HepG2 (cell line): ENCODE measurements around the gene ZNF680. TPM values are rescaled to one million over a fixed set of nuclear protein-coding genes. Genes with fewer than 3 reads are reported as not detected.
A peak's percentile ranks its signal among the peaks of the same experiment; 100 is the strongest.

ENCODE experiments used
- ATF1 ChIP-seq: IDR thresholded peaks from 2 replicates; pipeline ENCODE4 v1.6.1; 2016; ENCODE audit warnings: mild to moderate bottlenecking, control low read depth
- CCDC6 ChIP-seq: sonication (generic); formaldehyde crosslinking; IDR thresholded peaks from 2 replicates; pipeline ENCODE4 v1.8.1; 2022; ENCODE audit warnings: mild to moderate bottlenecking, missing genetic modification reagents, moderate library complexity
- FOXC1 ChIP-seq: sonication (generic); formaldehyde crosslinking; IDR thresholded peaks from 2 replicates; pipeline ENCODE4 v1.8.0; 2022; ENCODE audit warnings: mild to moderate bottlenecking, missing genetic modification reagents, borderline replicate concordance
- GATAD1 ChIP-seq: IDR thresholded peaks from 2 replicates; pipeline ENCODE4 v1.6.1; 2016; ENCODE audit warnings: missing genetic modification reagents, missing compliant biosample characterization
- HDAC2 ChIP-seq: sonication (generic); formaldehyde crosslinking; IDR thresholded peaks from 2 replicates; pipeline ENCODE4 v1.4.0; 2020; ENCODE audit warnings: missing genetic modification reagents
- KLF9 ChIP-seq: IDR thresholded peaks from 2 replicates; pipeline ENCODE4 v1.6.1; 2016; ENCODE audit warnings: low read depth
- NKX3-1 ChIP-seq: sonication (generic); formaldehyde crosslinking; IDR thresholded peaks from 2 replicates; pipeline ENCODE4 v1.5.0; 2020; ENCODE audit warnings: missing genetic modification reagents
- POLR2AphosphoS5 ChIP-seq: IDR thresholded peaks from 2 replicates; pipeline ENCODE4 v1.6.1; 2012; ENCODE audit warnings: low read depth, low read length
- RAD21 ChIP-seq: fragments of 450-650 bp; formaldehyde crosslinking; IDR thresholded peaks from 2 replicates; pipeline ENCODE4 v1.5.0; 2020; ENCODE audit warnings: mild to moderate bottlenecking
- REL ChIP-seq: sonication (generic); formaldehyde crosslinking; conservative IDR thresholded peaks from 2 replicates; pipeline ENCODE4 v1.8.0; 2022; ENCODE audit warnings: mild to moderate bottlenecking, missing genetic modification reagents, moderate library complexity
- ZNF17 ChIP-seq: sonication (generic); formaldehyde crosslinking; IDR thresholded peaks from 2 replicates; pipeline ENCODE4 v1.5.0; 2020; ENCODE audit warnings: mild to moderate bottlenecking, missing genetic modification reagents
- ZNF292 ChIP-seq: sonication (generic); formaldehyde crosslinking; IDR thresholded peaks from 2 replicates; pipeline ENCODE4 v1.8.1; 2022; ENCODE audit warnings: mild to moderate bottlenecking, low read depth, missing genetic modification reagents, borderline replicate concordance
- ZNF605 ChIP-seq: sonication (generic); formaldehyde crosslinking; IDR thresholded peaks from 2 replicates; pipeline ENCODE4 v1.8.0; 2022; ENCODE audit warnings: mild to moderate bottlenecking, missing genetic modification reagents
- ZSCAN12 ChIP-seq: sonication (generic); formaldehyde crosslinking; IDR thresholded peaks from 2 replicates; pipeline ENCODE4 v1.9.0; 2021; ENCODE audit warnings: mild to moderate bottlenecking, missing genetic modification reagents
- polyA plus RNA-seq, 8 experiments: library from polyadenylated mRNA; depleted of rRNA in 3 of 8; stranded (reverse) in 7 of 8; unstranded in 1 of 8; fragments of >200 nt; fragmentation: Illumina TruSeq in 4 of 8; extraction: Trizol in 4 of 8; gene quantifications; 2 replicates each; pipeline versions ENCODE4 v1.2.1 to v1.2.3, GENCODE V29; 2011 to 2016; ENCODE audit warnings: low read depth in 4 of 8, missing spikeins in 1 of 8, mixed read lengths in 1 of 8; ENCODE audit not compliant: insufficient read depth in 1 of 8
- total RNA-seq, 5 experiments: library from RNA; depleted of rRNA; stranded (reverse); fragments of >200 nt; fragmentation: Illumina TruSeq; extraction: Trizol; gene quantifications; 2 replicates each; pipeline ENCODE4 v1.2.3, GENCODE V29; 2016; ENCODE audit warnings: low read depth in 1 of 5
- TF ChIP-seq, protein P1 (sequence below): IDR thresholded peaks from 2 replicates; pipeline ENCODE4 v1.6.1; 2016; ENCODE audit warnings: low read depth, control low read depth
- TF ChIP-seq, protein P2 (sequence below): sonication (generic); formaldehyde crosslinking; IDR thresholded peaks from 2 replicates; pipeline ENCODE4 v1.4.0; 2020; ENCODE audit warnings: missing genetic modification reagents
- TF ChIP-seq, protein P3 (sequence below): sonication (generic); formaldehyde crosslinking; IDR thresholded peaks from 2 replicates; pipeline ENCODE4 v1.4.0; 2020; ENCODE audit warnings: missing genetic modification reagents, borderline replicate concordance

ZNF680 gene
- total and polyA plus RNA-seq, 2 of the 13 experiments (the other 11 are each of a cell fraction or from before 2014, with no cell fraction given), result 2.1 to 12.4 TPM

DNA sequence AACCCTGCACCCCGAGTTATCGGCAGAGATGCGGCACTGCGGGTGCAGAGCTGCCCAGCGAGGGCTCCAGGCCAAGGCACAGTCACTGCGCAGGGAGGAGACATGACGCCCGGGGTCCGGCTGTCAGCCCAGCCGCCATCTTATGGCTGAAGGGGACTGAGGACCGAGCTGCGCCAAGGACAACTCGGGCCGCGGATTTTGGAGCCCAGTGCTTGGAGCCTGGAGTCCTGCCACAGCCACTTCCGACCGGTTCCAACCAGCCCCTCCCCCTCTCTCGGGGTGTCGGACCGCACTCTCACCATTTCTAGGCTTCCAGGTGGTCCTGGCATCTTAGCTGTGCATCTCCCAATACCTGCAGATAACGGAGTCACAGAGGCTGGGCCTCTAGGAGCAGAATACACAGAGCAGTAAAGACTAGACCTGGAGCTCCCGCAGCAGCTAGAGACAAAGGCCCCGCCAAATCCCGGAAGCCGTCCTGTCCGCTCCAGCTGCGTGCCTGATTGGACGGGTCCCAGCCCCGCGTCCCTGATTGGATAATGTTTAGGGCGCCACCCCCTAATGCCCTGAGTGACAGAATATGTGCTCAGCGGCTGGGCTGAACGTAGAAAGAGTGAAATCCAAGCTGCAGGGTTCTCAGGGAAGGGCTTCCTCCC, at the start of gene ZNF680 (continued):
- TF ChIP-seq, protein P1, sequence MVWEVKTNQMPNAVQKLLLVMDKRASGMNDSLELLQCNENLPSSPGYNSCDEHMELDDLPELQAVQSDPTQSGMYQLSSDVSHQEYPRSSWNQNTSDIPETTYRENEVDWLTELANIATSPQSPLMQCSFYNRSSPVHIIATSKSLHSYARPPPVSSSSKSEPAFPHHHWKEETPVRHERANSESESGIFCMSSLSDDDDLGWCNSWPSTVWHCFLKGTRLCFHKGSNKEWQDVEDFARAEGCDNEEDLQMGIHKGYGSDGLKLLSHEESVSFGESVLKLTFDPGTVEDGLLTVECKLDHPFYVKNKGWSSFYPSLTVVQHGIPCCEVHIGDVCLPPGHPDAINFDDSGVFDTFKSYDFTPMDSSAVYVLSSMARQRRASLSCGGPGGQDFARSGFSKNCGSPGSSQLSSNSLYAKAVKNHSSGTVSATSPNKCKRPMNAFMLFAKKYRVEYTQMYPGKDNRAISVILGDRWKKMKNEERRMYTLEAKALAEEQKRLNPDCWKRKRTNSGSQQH (CRISPR knock-in tag), result peak; percentile 66; the same call in 1 of the 2 replicates
- TF ChIP-seq ZNF292 (CRISPR knock-in tag) (peak; percentile 36; the same call in 1 of the 2 replicates), HDAC2 (peak; percentile 46; the same call in 1 of the 2 replicates), ATF1 (CRISPR knock-in tag) (peak; percentile 54; the same call in 1 of the 2 replicates), NKX3-1 (CRISPR knock-in tag) (no peak), POLR2AphosphoS5 (peak; percentile 80), GATAD1 (CRISPR knock-in tag) (peak; percentile 73), ZSCAN12 (no peak), REL (CRISPR knock-in tag) (no peak), KLF9 (CRISPR knock-in tag) (no peak), ZNF605 (CRISPR knock-in tag) (peak; percentile 54; the same call in 1 of the 2 replicates), CCDC6 (CRISPR knock-in tag) (peak; percentile 44; the same call in 1 of the 2 replicates), FOXC1 (peak; percentile 43; the same call in 1 of the 2 replicates), ZNF17 (no peak), RAD21 (CRISPR knock-in tag) (0 out of 2 replicates have a peak, but pooled peaks have one; percentile 11)
- TF ChIP-seq, protein P2, sequence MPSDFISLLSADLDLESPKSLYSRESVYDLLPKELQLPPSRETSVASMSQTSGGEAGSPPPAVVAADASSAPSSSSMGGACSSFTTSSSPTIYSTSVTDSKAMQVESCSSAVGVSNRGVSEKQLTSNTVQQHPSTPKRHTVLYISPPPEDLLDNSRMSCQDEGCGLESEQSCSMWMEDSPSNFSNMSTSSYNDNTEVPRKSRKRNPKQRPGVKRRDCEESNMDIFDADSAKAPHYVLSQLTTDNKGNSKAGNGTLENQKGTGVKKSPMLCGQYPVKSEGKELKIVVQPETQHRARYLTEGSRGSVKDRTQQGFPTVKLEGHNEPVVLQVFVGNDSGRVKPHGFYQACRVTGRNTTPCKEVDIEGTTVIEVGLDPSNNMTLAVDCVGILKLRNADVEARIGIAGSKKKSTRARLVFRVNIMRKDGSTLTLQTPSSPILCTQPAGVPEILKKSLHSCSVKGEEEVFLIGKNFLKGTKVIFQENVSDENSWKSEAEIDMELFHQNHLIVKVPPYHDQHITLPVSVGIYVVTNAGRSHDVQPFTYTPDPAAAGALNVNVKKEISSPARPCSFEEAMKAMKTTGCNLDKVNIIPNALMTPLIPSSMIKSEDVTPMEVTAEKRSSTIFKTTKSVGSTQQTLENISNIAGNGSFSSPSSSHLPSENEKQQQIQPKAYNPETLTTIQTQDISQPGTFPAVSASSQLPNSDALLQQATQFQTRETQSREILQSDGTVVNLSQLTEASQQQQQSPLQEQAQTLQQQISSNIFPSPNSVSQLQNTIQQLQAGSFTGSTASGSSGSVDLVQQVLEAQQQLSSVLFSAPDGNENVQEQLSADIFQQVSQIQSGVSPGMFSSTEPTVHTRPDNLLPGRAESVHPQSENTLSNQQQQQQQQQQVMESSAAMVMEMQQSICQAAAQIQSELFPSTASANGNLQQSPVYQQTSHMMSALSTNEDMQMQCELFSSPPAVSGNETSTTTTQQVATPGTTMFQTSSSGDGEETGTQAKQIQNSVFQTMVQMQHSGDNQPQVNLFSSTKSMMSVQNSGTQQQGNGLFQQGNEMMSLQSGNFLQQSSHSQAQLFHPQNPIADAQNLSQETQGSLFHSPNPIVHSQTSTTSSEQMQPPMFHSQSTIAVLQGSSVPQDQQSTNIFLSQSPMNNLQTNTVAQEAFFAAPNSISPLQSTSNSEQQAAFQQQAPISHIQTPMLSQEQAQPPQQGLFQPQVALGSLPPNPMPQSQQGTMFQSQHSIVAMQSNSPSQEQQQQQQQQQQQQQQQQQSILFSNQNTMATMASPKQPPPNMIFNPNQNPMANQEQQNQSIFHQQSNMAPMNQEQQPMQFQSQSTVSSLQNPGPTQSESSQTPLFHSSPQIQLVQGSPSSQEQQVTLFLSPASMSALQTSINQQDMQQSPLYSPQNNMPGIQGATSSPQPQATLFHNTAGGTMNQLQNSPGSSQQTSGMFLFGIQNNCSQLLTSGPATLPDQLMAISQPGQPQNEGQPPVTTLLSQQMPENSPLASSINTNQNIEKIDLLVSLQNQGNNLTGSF (CRISPR knock-in tag), result no peak
- TF ChIP-seq, protein P3, sequence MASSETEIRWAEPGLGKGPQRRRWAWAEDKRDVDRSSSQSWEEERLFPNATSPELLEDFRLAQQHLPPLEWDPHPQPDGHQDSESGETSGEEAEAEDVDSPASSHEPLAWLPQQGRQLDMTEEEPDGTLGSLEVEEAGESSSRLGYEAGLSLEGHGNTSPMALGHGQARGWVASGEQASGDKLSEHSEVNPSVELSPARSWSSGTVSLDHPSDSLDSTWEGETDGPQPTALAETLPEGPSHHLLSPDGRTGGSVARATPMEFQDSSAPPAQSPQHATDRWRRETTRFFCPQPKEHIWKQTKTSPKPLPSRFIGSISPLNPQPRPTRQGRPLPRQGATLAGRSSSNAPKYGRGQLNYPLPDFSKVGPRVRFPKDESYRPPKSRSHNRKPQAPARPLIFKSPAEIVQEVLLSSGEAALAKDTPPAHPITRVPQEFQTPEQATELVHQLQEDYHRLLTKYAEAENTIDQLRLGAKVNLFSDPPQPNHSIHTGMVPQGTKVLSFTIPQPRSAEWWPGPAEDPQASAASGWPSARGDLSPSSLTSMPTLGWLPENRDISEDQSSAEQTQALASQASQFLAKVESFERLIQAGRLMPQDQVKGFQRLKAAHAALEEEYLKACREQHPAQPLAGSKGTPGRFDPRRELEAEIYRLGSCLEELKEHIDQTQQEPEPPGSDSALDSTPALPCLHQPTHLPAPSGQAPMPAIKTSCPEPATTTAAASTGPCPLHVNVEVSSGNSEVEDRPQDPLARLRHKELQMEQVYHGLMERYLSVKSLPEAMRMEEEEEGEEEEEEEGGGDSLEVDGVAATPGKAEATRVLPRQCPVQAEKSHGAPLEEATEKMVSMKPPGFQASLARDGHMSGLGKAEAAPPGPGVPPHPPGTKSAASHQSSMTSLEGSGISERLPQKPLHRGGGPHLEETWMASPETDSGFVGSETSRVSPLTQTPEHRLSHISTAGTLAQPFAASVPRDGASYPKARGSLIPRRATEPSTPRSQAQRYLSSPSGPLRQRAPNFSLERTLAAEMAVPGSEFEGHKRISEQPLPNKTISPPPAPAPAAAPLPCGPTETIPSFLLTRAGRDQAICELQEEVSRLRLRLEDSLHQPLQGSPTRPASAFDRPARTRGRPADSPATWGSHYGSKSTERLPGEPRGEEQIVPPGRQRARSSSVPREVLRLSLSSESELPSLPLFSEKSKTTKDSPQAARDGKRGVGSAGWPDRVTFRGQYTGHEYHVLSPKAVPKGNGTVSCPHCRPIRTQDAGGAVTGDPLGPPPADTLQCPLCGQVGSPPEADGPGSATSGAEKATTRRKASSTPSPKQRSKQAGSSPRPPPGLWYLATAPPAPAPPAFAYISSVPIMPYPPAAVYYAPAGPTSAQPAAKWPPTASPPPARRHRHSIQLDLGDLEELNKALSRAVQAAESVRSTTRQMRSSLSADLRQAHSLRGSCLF (CRISPR knock-in tag), result no peak
